PC-9 (cell line): Measurements from ENCODE around the gene RAET1L. TPM values are rescaled to one million over a fixed set of nuclear protein-coding genes. Genes with fewer than 3 reads are reported as not detected.

Source experiments
- BruUV-seq: library from RNA; stranded (reverse); fragments of 400-500 nt; replicated peaks from 2 replicates; lab custom pipeline; 2021; lab: Mats Ljungman, UMichigan
- CTCF ChIA-PET: fragments of 300-600 bp; sonication (Branson Sonifier 250); formaldehyde crosslinking; loops from one replicate; lab custom pipeline; 2022; ENCODE audit warnings: antibody characterized with exemption; lab: Charles Lee
- POLR2A ChIA-PET: fragments of 300-600 bp; sonication (Branson Sonifier 250); formaldehyde crosslinking; loops from one replicate; lab custom pipeline; 2022; ENCODE audit warnings: antibody characterized with exemption; ENCODE audit not compliant: unreplicated experiment; lab: Charles Lee
- DNase-seq, 2 experiments: peaks; one replicate each; pipeline versions ENCODE4 v3.0.0 to v3.0.0-alpha.2; 2015 to 2022; ENCODE audit warnings: mixed read lengths in 1 of 2
- H2AFZ ChIP-seq: fragments of 200-600 bp; sonication (generic); 2 replicates; pipeline ENCODE4 v1.8.1; 2017; ENCODE audit warnings: antibody characterized with exemption
- H3F3A ChIP-seq: fragments of 200-600 bp; sonication (generic); 2 replicates; pipeline ENCODE4 v1.8.1; 2017; ENCODE audit warnings: antibody characterized with exemption, mild to moderate bottlenecking, low read depth; ENCODE audit not compliant: insufficient read depth
- H3K27ac ChIP-seq: fragments of 200-600 bp; sonication (generic); 2 replicates; pipeline ENCODE4 v1.6.1; 2016; ENCODE audit warnings: mixed run types
- H3K27me3 ChIP-seq: fragments of 200-600 bp; sonication (generic); 2 replicates; pipeline ENCODE4 v1.6.1; 2016; ENCODE audit warnings: low read depth, mixed run types; ENCODE audit not compliant: insufficient read depth
- H3K36me3 ChIP-seq: fragments of 200-600 bp; sonication (generic); 2 replicates; pipeline ENCODE4 v1.6.1; 2016; ENCODE audit warnings: low read depth, mixed run types
- H3K4me1 ChIP-seq: fragments of 200-600 bp; sonication (generic); replicated peaks from 2 replicates; pipeline ENCODE4 v1.6.1; 2016; ENCODE audit warnings: mixed run types; ENCODE audit not compliant: insufficient read depth
- H3K4me2 ChIP-seq: fragments of 200-600 bp; sonication (generic); 2 replicates; pipeline ENCODE4 v1.6.1; 2017; ENCODE audit warnings: mixed run types
- H3K4me3 ChIP-seq: fragments of 200-600 bp; sonication (generic); 2 replicates; pipeline ENCODE4 v1.6.1; 2016; ENCODE audit warnings: mixed run types
- H3K79me2 ChIP-seq: fragments of 200-600 bp; sonication (generic); 2 replicates; pipeline ENCODE4 v1.6.1; 2017; ENCODE audit warnings: low read depth, mixed run types
- H3K9me2 ChIP-seq: fragments of 200-600 bp; sonication (generic); 2 replicates; pipeline ENCODE4 v1.8.1; 2017; ENCODE audit warnings: mild to moderate bottlenecking; ENCODE audit not compliant: insufficient read depth
- H3K9me3 ChIP-seq: fragments of 200-600 bp; sonication (generic); 2 replicates; pipeline ENCODE4 v1.8.1; 2016; ENCODE audit warnings: low read depth; ENCODE audit not compliant: insufficient read depth
- H4K20me1 ChIP-seq: fragments of 200-600 bp; sonication (generic); 2 replicates; pipeline ENCODE4 v1.8.1; 2017; ENCODE audit not compliant: insufficient read depth
- CTCF ChIP-seq: fragments of 200-600 bp; sonication (generic); conservative IDR thresholded peaks from 2 replicates; pipeline ENCODE4 v1.6.1; 2017; ENCODE audit warnings: mixed run types, antibody characterized with exemption, mild to moderate bottlenecking, moderate library complexity
- EZH2 ChIP-seq: fragments of 200-600 bp; sonication (generic); IDR thresholded peaks from 2 replicates; pipeline ENCODE4 v1.8.0; 2017; ENCODE audit warnings: antibody characterized with exemption, low read depth
- intact Hi-C: fragments of 100-400 bp; cut with micrococcal nuclease; formaldehyde crosslinking; loops from one replicate; pipeline ENCODE4 v1.10.0; 2022; ENCODE audit not compliant: unreplicated experiment
- total RNA-seq: library from RNA; stranded (reverse); gene quantifications from 2 replicates; pipeline ENCODE4 v1.2.3, GENCODE V29; 2021

RAET1L gene
- total RNA-seq, 1 experiment from 2014 or later = 1.2 TPM

GRCh38 chr6:149990661-149991471, 34.5 kb downstream of the RAET1L start:
- no peak overlapping the region for H3K27ac ChIP-seq
- H3K4me2 ChIP-seq = no peak overlapping the region
- TF ChIP-seq CTCF (no peak), EZH2 (no peak)
- no peaks in the 10 kb centered on the region for H3F3A ChIP-seq
- ChIA-PET CTCF (interaction anchor here (0.6 kb wide), 1 partner anchor 10 kb away, joined by 7 read pairs; no protein-coding TSS in a partner anchor), POLR2A (interaction anchor here (0.7 kb wide), 1 partner anchor 137 kb away, joined by 3 read pairs; no protein-coding TSS in a partner anchor)
- intact Hi-C loops = no loop called here
- no TSS peak for BruUV-seq
- H3K79me2 ChIP-seq = no peaks in the 10 kb centered on the region
- no peaks in the 10 kb centered on the region for H3K4me1 ChIP-seq
- H2AFZ ChIP-seq = no peak overlapping the region
- H3K27me3 ChIP-seq = peaks cover 53% of the 10 kb centered on the region
- H3K4me3 ChIP-seq = no peak overlapping the region
- H3K9me2 ChIP-seq = no peaks in the 10 kb centered on the region
- no peaks in the 10 kb centered on the region for H4K20me1 ChIP-seq
- no peak for DNase-seq
- H3K9me3 ChIP-seq = no peaks in the 10 kb centered on the region
- no peaks in the 10 kb centered on the region for H3K36me3 ChIP-seq

DNA sequence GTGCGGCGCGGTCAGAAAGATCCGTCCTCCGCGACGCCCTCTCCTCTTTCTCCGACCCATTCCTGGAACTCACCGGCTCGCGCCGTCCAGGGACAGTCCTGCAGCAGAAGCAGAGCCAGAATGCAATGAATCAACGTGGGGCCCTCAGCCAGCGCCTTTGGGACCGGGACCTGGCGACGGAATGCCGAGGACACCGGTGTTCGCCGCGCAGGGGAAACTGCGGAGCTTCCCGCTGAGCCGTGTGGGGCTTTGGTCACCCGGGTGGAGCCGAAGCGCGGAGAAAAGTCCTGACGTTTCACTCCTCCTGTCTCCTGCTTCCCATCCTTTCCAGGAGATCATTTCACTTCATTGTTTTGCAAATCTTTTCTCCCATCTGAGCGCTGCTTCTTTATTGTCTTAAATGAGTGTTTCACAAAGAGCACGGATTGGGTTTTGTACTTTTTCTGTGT, 35.1 kb downstream of the RAET1L start:
- H4K20me1 ChIP-seq = no peaks in the 10 kb centered on the region
- no peak overlapping the region for H3K27ac ChIP-seq
- no peaks in the 10 kb centered on the region for H3K9me2 ChIP-seq
- H3K9me3 ChIP-seq = no peaks in the 10 kb centered on the region
- intact Hi-C loops = no loop called here
- H2AFZ ChIP-seq = no peak overlapping the region
- H3K27me3 ChIP-seq = peaks cover 53% of the 10 kb centered on the region
- H3K4me1 ChIP-seq = no peaks in the 10 kb centered on the region
- BruUV-seq = no TSS peak
- ChIA-PET CTCF (no interaction called here), POLR2A (no interaction called here)
- H3K4me2 ChIP-seq = no peak overlapping the region
- H3K79me2 ChIP-seq = no peaks in the 10 kb centered on the region
- TF ChIP-seq EZH2 (no peak), CTCF (no peak)
- H3F3A ChIP-seq = no peaks in the 10 kb centered on the region
- no peaks in the 10 kb centered on the region for H3K36me3 ChIP-seq
- no peak for DNase-seq
- no peak overlapping the region for H3K4me3 ChIP-seq

DNA sequence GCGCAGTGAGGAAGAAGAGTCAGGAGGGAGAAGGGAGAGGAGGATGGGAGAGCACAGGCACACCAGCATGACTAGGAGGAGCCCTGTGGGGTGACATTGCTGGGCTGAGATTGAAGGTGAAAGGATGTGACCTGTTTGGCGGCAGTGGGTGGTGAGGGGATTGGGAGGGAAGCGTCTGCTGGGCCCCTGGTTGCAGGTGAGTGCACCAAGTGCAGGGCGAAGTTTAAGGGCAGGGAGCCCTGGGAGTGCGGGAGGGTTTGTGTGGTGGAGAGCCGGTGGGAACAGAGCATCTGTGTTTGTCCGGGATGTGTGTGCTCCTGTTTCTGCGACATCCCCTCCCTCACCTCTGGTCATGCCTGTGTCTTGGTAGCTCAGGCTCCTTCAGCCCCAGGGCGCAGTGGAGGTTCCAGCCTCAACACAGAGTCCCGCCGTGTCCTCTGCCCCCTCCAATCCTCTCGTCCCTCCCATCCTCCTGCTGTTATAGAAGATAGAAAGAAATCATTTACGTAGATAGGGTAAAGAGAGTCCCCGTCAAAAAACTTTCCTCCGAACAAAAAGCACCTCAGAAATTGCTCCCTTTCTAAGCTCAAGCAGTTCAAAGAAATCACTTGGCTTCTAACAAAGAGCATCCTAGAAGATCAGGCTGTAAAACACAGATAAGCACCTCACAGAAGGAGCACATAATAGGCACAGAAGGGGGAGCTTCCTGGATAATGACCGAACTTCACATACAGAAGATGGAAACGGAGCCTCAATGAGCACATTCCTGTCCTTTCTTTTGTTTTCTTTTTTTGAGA, 36.6 kb downstream of the RAET1L start:
- no peak overlapping the region for H3K4me2 ChIP-seq
- H3K4me3 ChIP-seq = no peak overlapping the region
- no peaks in the 10 kb centered on the region for H3K9me2 ChIP-seq
- BruUV-seq = no TSS peak
- H2AFZ ChIP-seq = no peak overlapping the region
- DNase-seq = no peak
- H3K9me3 ChIP-seq = no peaks in the 10 kb centered on the region
- H4K20me1 ChIP-seq = no peaks in the 10 kb centered on the region
- no peaks in the 10 kb centered on the region for H3K36me3 ChIP-seq
- H3K27me3 ChIP-seq = peaks cover 56% of the 10 kb centered on the region
- H3K4me1 ChIP-seq = no peaks in the 10 kb centered on the region
- ChIA-PET CTCF (no interaction called here), POLR2A (no interaction called here)
- intact Hi-C loops = no loop called here
- H3K79me2 ChIP-seq = no peaks in the 10 kb centered on the region
- TF ChIP-seq EZH2 (no peak), CTCF (no peak)
- H3K27ac ChIP-seq = no peak overlapping the region
- H3F3A ChIP-seq = no peaks in the 10 kb centered on the region
